Suprapubic skin (tissue), 4 donors: ENCODE data around the gene DAP. TPM values are rescaled to one million over a fixed set of nuclear protein-coding genes. Genes with fewer than 3 reads are reported as not detected.

Source experiments
- DNase-seq, 2 donors: peaks; one replicate each; pipeline ENCODE4 v3.0.0-alpha.2; 2019; ENCODE audit warnings: low spot score in 2 of 2
- H3K27ac ChIP-seq: fragments of 200-600 bp; sonication (generic); one replicate; pipeline ENCODE4 v1.5.1; 2019
- H3K27me3 ChIP-seq: fragments of 200-600 bp; sonication (generic); one replicate; pipeline ENCODE4 v1.5.1; 2019
- H3K36me3 ChIP-seq: fragments of 200-600 bp; sonication (generic); one replicate; pipeline ENCODE4 v1.5.1; 2019
- H3K4me1 ChIP-seq: fragments of 200-600 bp; sonication (generic); one replicate; pipeline ENCODE4 v1.5.1; 2019
- H3K4me3 ChIP-seq: fragments of 200-600 bp; sonication (generic); one replicate; pipeline ENCODE4 v1.5.1; 2019; ENCODE audit warnings: mild to moderate bottlenecking
- H3K9me3 ChIP-seq: fragments of 200-600 bp; sonication (generic); one replicate; pipeline ENCODE4 v1.5.1; 2019
- CTCF ChIP-seq, 2 donors: fragments of 200-600 bp in 1 of 2; fragments of 450-650 bp in 1 of 2; sonication (generic) in 1 of 2; IDR thresholded peaks; one replicate each; pipeline ENCODE4 v1.5.1; 2016 to 2019; ENCODE audit warnings: antibody characterized with exemption in 2 of 2, mild to moderate bottlenecking in 1 of 2, moderate library complexity in 1 of 2
- EP300 ChIP-seq: sonication (generic); formaldehyde crosslinking; IDR thresholded peaks from one replicate; pipeline ENCODE4 v1.6.1; 2017; ENCODE audit warnings: antibody characterized with exemption
- POLR2A ChIP-seq, 2 donors: fragments of 450-650 bp; IDR thresholded peaks; one replicate each; pipeline ENCODE4 v1.6.1; 2017; ENCODE audit warnings: antibody characterized with exemption in 2 of 2, mild to moderate bottlenecking in 2 of 2, moderate library complexity in 2 of 2
- POLR2AphosphoS5 ChIP-seq, 3 donors: sonication (generic); formaldehyde crosslinking; IDR thresholded peaks; one replicate each; pipeline ENCODE4 v1.6.1; 2017; ENCODE audit warnings: antibody characterized with exemption in 3 of 3
- WGBS: methylation state at CpG from one replicate; pipeline ENCODE4 v1.1.5; 2018; 5-methylcytosine and 5-hydroxymethylcytosine counted together
- total RNA-seq, 4 donors: library from RNA; depleted of rRNA; stranded (reverse); fragments of >200 nt; gene quantifications; one replicate each; pipeline ENCODE4 v1.1.0, GENCODE V29; 2016

DAP gene
- total RNA-seq, 4 donors from 2014 or later, result 37.8 to 71.7 (median 56.4) TPM

- Histone ChIP-seq H3K4me3 (no peak overlapping the region), H3K9me3 (no peaks in the 10 kb centered on the region), H3K4me1 (peaks cover 18% of the 10 kb centered on the region), H3K27ac (no peak overlapping the region), H3K36me3 (peaks cover 51% of the 10 kb centered on the region), H3K27me3 (no peaks in the 10 kb centered on the region)
- TF ChIP-seq EP300 (no peak), CTCF (IDR thresholded peaks at IDR 0.05) (no peak), POLR2AphosphoS5 (IDR thresholded peaks at IDR 0.05) (no peak)
- 82% methylated on average over 3 of the region's 3 CpGs for WGBS
- DNase-seq, result no peak
Measured at GRCh38 chr5:10750909-10751308, 10.1 kb downstream of the DAP start.

DNA sequence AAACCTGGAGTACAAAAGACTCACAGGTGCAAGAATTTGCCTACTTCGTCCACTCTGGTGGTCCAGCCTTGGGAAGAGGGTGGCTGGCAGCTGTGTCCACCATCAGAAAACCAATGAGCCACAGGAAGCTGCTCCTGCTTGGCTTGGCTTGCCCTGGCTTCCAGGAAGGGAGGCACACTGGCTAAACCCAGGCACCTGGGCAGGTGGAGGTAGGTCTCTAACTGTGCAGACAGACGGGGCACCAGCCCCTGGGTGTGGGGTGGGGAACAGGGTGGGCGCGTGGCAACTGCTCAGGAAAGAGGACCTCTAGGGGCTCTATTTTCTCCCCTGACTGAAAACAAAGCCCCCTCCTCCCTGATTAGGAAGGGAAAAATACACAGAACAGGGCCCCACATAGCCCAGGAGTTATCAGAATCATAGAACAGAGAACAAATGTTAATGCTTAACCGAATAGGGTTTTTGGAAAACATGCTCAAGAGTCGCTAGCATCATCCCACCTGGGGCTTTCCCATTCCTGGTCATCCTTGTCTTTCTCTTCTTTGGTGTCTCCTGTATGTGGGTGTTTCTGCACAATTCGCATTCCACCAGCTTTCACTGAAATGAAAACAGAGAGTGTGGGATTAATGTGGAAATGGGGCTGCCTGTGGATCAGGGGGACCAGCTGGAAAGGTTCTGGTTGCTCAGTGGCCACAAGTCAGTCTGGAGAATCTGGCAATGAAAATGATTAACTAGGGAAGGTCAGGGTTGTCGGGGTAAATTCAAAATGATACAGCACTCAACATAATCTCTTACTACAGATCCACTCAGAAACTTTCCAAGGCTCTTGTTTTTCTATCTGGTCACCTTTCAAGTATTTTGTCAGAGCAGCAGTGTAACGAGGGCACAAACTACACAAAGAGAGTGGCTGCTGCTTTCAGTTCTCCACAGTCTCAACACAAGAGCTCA, 13.1 kb downstream of the DAP start:
- Histone ChIP-seq H3K36me3 (peaks cover 45% of the 10 kb centered on the region), H3K4me3 (no peak overlapping the region), H3K27me3 (no peaks in the 10 kb centered on the region), H3K4me1 (peaks cover 44% of the 10 kb centered on the region), H3K27ac (no peak overlapping the region), H3K9me3 (no peaks in the 10 kb centered on the region)
- no peak for DNase-seq
- no peak for TF ChIP-seq CTCF (IDR thresholded peaks at IDR 0.05)
- TF ChIP-seq EP300, result no peak
- no peak for TF ChIP-seq POLR2AphosphoS5 (IDR thresholded peaks at IDR 0.05)
- no peak for TF ChIP-seq POLR2A (IDR thresholded peaks at IDR 0.05)
- WGBS, result 92% methylated on average over 9 of the region's 9 CpGs

- H3K4me3 ChIP-seq, result no peak overlapping the region
- peaks cover 41% of the 10 kb centered on the region for H3K36me3 ChIP-seq
- WGBS, result 60% methylated on average over 6 of the region's 6 CpGs
- no peaks in the 10 kb centered on the region for H3K9me3 ChIP-seq
- peak overlapping the region; percentile 29 for H3K27ac ChIP-seq
- no peak for TF ChIP-seq POLR2AphosphoS5 (IDR thresholded peaks at IDR 0.05)
- no peak for TF ChIP-seq POLR2A (IDR thresholded peaks at IDR 0.05)
- TF ChIP-seq CTCF (IDR thresholded peaks at IDR 0.05), result no peak
- no peak for TF ChIP-seq EP300
- no peak for DNase-seq
- no peaks in the 10 kb centered on the region for H3K27me3 ChIP-seq
- peaks cover 40% of the 10 kb centered on the region for H3K4me1 ChIP-seq
Measured at GRCh38 chr5:10746711-10747110, 14.3 kb downstream of the DAP start.

GRCh38 chr5:10745133-10745532, 15.9 kb downstream of the DAP start:
- H3K27me3 ChIP-seq, result no peaks in the 10 kb centered on the region
- H3K4me1 ChIP-seq, result peaks cover 40% of the 10 kb centered on the region
- H3K9me3 ChIP-seq, result peaks cover 6% of the 10 kb centered on the region
- no peak overlapping the region for H3K4me3 ChIP-seq
- TF ChIP-seq POLR2A (IDR thresholded peaks at IDR 0.05), result no peak
- no peak for TF ChIP-seq CTCF (IDR thresholded peaks at IDR 0.05)
- no peak for TF ChIP-seq EP300
- TF ChIP-seq POLR2AphosphoS5 (IDR thresholded peaks at IDR 0.05), result no peak
- no peak for DNase-seq
- peaks cover 47% of the 10 kb centered on the region for H3K36me3 ChIP-seq
- peak overlapping the region; percentile 66 for H3K27ac ChIP-seq
- WGBS, result 49% methylated on average over 5 of the region's 5 CpGs

- WGBS, result 83% methylated on average over 8 of the region's 8 CpGs
- Histone ChIP-seq H3K9me3 (peaks cover 6% of the 10 kb centered on the region), H3K4me1 (peaks cover 40% of the 10 kb centered on the region), H3K27ac (peak overlapping the region; percentile 66), H3K27me3 (no peaks in the 10 kb centered on the region), H3K36me3 (peaks cover 42% of the 10 kb centered on the region), H3K4me3 (no peak overlapping the region)
- TF ChIP-seq POLR2AphosphoS5 (IDR thresholded peaks at IDR 0.05) (no peak), POLR2A (IDR thresholded peaks at IDR 0.05) (no peak), EP300 (no peak), CTCF (IDR thresholded peaks at IDR 0.05) (no peak)
- DNase-seq, result no peak
Measured at GRCh38 chr5:10744681-10745080, 16.4 kb downstream of the DAP start.
